GF-D8 (cell line): ENCODE data around the gene PCDHA3.
"Not testable (repeated sequence)": the region's sequence is repeated elsewhere in the genome, so short reads cannot be mapped to it uniquely, and the experiment has no call there.

ENCODE experiments used
- DNase-seq: peaks from one replicate; lab custom pipeline; 2025; lab: John Stamatoyannopoulos, UW

The PCDHA3 gene

GRCh38 chr5:140821375-140822280 lies 20.8 kb downstream of the PCDHA3 start, which contains the start of gene PCDHA5:
Gene PCDHA5, plus strand, starts transcription at chr5:140821613.
- no peak for DNase-seq

- DNase-seq = no peak
Measured at GRCh38 chr5:140822281-140822629, 21.4 kb downstream of the PCDHA3 start.

DNA sequence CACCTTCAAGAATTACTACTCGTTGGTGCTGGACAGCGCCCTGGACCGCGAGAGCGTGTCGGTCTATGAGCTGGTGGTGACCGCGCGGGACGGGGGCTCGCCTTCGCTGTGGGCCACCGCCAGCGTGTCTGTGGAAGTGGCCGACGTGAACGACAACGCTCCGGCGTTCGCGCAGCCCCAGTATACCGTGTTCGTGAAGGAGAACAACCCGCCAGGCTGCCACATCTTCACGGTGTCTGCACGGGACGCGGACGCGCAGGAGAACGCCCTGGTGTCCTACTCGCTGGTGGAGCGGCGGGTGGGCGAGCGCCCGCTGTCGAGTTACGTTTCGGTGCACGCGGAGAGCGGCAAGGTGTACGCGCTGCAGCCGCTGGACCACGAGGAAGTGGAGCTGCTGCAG lies 22.1 kb downstream of the PCDHA3 start:
- not testable (repeated sequence) for DNase-seq

GRCh38 chr5:140823475-140823874 lies 22.6 kb downstream of the PCDHA3 start:
- no peak for DNase-seq

DNA sequence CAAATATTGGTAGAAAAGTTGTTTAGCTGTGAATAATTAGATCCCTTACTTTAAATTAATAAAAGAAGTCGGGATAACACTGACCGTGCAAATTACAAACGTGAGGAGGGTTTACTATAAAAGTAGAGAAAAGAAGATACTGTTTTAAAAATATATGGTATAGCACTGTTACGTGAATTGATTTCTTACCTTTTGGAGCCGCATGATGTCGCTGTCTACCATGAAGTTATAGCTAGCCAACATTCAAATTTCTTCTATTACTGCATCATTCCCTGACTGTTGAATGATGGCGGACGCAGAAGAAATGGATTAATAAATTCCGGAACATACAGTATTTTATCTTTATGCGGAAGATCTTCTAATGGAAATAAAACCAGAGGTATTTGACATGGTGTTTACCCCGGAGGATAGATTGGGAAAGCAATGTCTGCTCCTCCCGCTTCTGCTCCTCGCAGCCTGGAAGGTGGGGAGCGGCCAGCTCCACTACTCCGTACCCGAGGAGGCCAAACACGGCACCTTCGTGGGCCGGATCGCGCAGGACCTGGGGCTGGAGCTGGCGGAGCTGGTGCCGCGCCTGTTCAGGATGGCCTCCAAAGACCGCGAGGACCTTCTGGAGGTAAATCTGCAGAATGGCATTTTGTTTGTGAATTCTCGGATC lies 27.0 kb downstream of the PCDHA3 start, which contains the start of gene PCDHA6:
Gene PCDHA6, plus strand, starts transcription at position 257 of the 658 bp plus-strand sequence. Its CDS starts 132 bp downstream, at position 389.
- no peak for DNase-seq

GRCh38 chr5:140828362-140828737 lies 27.5 kb downstream of the PCDHA3 start:
- DNase-seq = no peak

- DNase-seq = not testable (repeated sequence)
Measured at GRCh38 chr5:140829511-140830501, 28.9 kb downstream of the PCDHA3 start.

DNA sequence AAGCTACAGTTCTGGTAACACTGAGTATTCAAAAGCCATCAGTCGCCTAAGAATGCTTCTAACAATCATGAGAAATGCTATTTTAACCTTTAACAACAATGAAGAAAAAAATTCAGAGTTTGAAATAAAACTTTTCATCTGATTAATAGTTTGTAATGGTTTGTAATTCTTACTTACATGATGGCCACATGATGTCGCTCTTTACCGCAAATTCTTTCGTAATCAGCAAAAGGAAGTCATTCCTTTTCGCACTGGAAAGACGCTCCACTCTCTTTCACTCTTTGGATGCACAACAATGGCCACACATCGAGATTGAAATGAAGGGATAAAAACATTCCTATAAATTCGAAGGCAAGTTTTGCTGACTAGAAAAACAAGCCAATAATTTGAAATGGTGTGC lies 33.1 kb downstream of the PCDHA3 start, which contains the start of gene PCDHA7:
Gene PCDHA7, plus strand, starts transcription at position 277 of the 400 bp plus-strand sequence. Its CDS starts 115 bp downstream, at position 392.
- DNase-seq = no peak

DNA sequence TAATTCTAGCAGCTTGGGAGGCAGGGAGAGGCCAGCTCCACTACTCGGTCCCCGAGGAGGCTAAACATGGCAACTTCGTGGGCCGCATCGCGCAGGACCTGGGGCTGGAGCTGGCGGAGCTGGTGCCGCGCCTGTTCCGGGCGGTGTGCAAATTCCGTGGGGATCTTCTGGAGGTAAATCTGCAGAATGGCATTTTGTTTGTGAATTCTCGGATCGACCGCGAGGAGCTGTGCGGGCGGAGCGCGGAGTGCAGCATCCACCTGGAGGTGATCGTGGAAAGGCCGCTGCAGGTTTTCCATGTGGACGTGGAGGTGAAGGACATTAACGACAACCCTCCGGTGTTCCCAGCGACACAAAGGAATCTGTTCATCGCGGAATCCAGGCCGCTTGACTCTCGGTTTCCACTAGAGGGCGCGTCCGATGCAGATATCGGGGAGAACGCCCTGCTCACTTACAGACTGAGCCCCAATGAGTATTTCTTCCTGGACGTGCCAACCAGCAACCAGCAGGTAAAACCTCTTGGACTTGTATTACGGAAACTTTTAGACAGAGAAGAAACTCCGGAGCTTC lies 33.7 kb downstream of the PCDHA3 start:
- not testable (repeated sequence) for DNase-seq

- DNase-seq = no peak
Measured at GRCh38 chr5:140835622-140836510, 35.0 kb downstream of the PCDHA3 start.

- no peak for DNase-seq
Measured at GRCh38 chr5:140840978-140841962, 40.4 kb downstream of the PCDHA3 start, which contains the start of gene PCDHA8. Gene PCDHA8, plus strand, starts transcription at chr5:140841187. Its CDS starts 135 bp downstream, at chr5:140841322.

- DNase-seq = no peak
Measured at GRCh38 chr5:140842798-140843733, 42.2 kb downstream of the PCDHA3 start.

DNA sequence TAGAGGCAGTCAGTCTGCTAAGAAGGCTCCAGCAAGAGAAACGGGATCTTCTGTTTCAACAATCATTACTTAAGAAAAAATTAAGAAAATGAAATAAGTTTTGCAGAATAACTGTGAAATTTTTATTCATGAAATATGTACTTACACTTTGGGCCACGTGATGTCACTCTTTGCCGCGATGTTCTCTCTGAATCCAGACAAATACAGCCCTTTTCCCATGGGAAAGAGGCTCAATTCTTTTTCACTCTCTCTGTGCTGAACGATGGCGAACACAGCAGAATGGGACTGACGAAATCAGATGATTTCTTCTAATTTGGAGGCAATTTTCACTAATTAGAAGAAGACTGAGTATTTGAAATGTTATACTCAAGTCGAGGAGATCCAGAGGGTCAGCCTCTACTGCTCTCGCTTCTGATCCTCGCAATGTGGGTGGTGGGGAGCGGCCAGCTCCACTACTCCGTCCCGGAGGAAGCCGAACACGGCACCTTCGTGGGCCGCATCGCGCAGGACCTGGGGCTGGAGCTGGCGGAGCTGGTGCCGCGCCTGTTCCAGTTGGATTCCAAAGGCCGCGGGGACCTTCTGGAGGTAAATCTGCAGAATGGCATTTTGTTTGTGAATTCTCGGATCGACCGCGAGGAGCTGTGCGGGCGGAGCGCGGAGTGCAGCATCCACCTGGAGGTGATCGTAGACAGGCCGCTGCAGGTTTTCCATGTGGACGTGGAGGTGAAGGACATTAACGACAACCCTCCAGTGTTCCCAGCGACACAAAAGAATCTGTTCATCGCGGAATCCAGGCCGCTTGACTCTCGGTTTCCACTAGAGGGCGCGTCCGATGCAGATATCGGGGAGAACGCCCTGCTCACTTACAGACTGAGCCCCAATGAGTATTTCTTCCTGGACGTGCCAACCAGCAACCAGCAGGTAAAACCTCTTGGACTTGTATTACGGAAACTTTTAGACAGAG lies 47.6 kb downstream of the PCDHA3 start, which contains the start of gene PCDHA9:
Gene PCDHA9, plus strand, starts transcription at position 244 of the 964 bp plus-strand sequence. Its CDS starts 114 bp downstream, at position 358.
- DNase-seq = not testable (repeated sequence)

- DNase-seq = not testable (repeated sequence)
Measured at GRCh38 chr5:140849831-140850634, 49.2 kb downstream of the PCDHA3 start.
